ENCODE results near the gene WAS.

WAS gene

GRCh38 chrX:48721916-48722315 lies 38.3 kb downstream of the WAS start:
- H3K27me3 ChIP-seq (ENCODE audit: control insufficient read depth, insufficient read depth, low read length): no peaks in the 10 kb centered on the region
- no peaks in the 10 kb centered on the region for H3K9me3 ChIP-seq (ENCODE audit: control insufficient read depth, low read length)
- no peak overlapping the region for H3K4me2 ChIP-seq (ENCODE audit: low read length)
- H3K79me2 ChIP-seq: no peaks in the 10 kb centered on the region
- no peaks in the 10 kb centered on the region for H3K36me3 ChIP-seq (ENCODE audit: control insufficient read depth, insufficient read depth, low read length)
- no peak for TF ChIP-seq CTCF (IDR thresholded peaks at IDR 0.05)
- H3K27ac ChIP-seq: no peak overlapping the region
- no peaks in the 10 kb centered on the region for H3K4me1 ChIP-seq
- H3K4me3 ChIP-seq (ENCODE audit: low read depth, low read length): no peak overlapping the region
- no peak overlapping the region for H3K9ac ChIP-seq
- H2AFZ ChIP-seq: no peak overlapping the region

GRCh38 chrX:48726596-48726995 lies 43.0 kb downstream of the WAS start:
- H3K4me1 ChIP-seq: no peaks in the 10 kb centered on the region
- no peak overlapping the region for H3K9ac ChIP-seq
- no peaks in the 10 kb centered on the region for H3K9me3 ChIP-seq (ENCODE audit: control insufficient read depth, low read length)
- no peak for TF ChIP-seq CTCF (IDR thresholded peaks at IDR 0.05)
- no peaks in the 10 kb centered on the region for H3K36me3 ChIP-seq (ENCODE audit: control insufficient read depth, insufficient read depth, low read length)
- H3K27ac ChIP-seq: no peak overlapping the region
- no peak overlapping the region for H3K4me2 ChIP-seq (ENCODE audit: low read length)
- no peaks in the 10 kb centered on the region for H3K27me3 ChIP-seq (ENCODE audit: control insufficient read depth, insufficient read depth, low read length)
- H2AFZ ChIP-seq: no peak overlapping the region
- H3K79me2 ChIP-seq: no peaks in the 10 kb centered on the region
- no peak overlapping the region for H3K4me3 ChIP-seq (ENCODE audit: low read depth, low read length)

GRCh38 chrX:48728653-48729052 lies 45.1 kb downstream of the WAS start:
- Histone ChIP-seq H3K4me3 (ENCODE audit: low read depth, low read length) (no peak overlapping the region), H3K36me3 (ENCODE audit: control insufficient read depth, insufficient read depth, low read length) (no peaks in the 10 kb centered on the region), H3K27me3 (ENCODE audit: control insufficient read depth, insufficient read depth, low read length) (no peaks in the 10 kb centered on the region), H2AFZ (no peak overlapping the region), H3K9ac (no peak overlapping the region), H3K4me2 (ENCODE audit: low read length) (no peak overlapping the region), H3K9me3 (ENCODE audit: control insufficient read depth, low read length) (no peaks in the 10 kb centered on the region), H3K4me1 (no peaks in the 10 kb centered on the region), H3K27ac (no peak overlapping the region), H3K79me2 (no peaks in the 10 kb centered on the region)
- no peak for TF ChIP-seq CTCF (IDR thresholded peaks at IDR 0.05)

GRCh38 chrX:48736303-48736702 lies 52.7 kb downstream of the WAS start:
- Histone ChIP-seq H3K36me3 (ENCODE audit: control insufficient read depth, insufficient read depth, low read length) (no peaks in the 10 kb centered on the region), H3K9ac (no peak overlapping the region), H3K27ac (no peak overlapping the region), H3K4me1 (peaks cover 3% of the 10 kb centered on the region), H2AFZ (peak overlapping the region; percentile 82), H3K4me2 (ENCODE audit: low read length) (no peak overlapping the region), H3K4me3 (ENCODE audit: low read depth, low read length) (no peak overlapping the region), H3K79me2 (no peaks in the 10 kb centered on the region), H3K9me3 (ENCODE audit: control insufficient read depth, low read length) (no peaks in the 10 kb centered on the region), H3K27me3 (ENCODE audit: control insufficient read depth, insufficient read depth, low read length) (no peaks in the 10 kb centered on the region)
- no peak for TF ChIP-seq CTCF (IDR thresholded peaks at IDR 0.05)

GRCh38 chrX:48736878-48737212 lies 53.2 kb downstream of the WAS start:
- Histone ChIP-seq H3K36me3 (ENCODE audit: control insufficient read depth, insufficient read depth, low read length) (no peaks in the 10 kb centered on the region), H2AFZ (peak overlapping the region; percentile 82), H3K27ac (no peak overlapping the region), H3K79me2 (no peaks in the 10 kb centered on the region), H3K4me1 (peaks cover 3% of the 10 kb centered on the region), H3K4me2 (ENCODE audit: low read length) (no peak overlapping the region), H3K27me3 (ENCODE audit: control insufficient read depth, insufficient read depth, low read length) (no peaks in the 10 kb centered on the region), H3K9me3 (ENCODE audit: control insufficient read depth, low read length) (no peaks in the 10 kb centered on the region), H3K4me3 (ENCODE audit: low read depth, low read length) (no peak overlapping the region), H3K9ac (no peak overlapping the region)
- TF ChIP-seq CTCF (IDR thresholded peaks at IDR 0.05): no peak

Measured in parathyroid adenoma (tissue), 2 donors.